Spinal cord (tissue), 10 donors: ENCODE measurements around the gene ARID1A. TPM values are rescaled to one million over a fixed set of nuclear protein-coding genes. Genes with fewer than 3 reads are reported as not detected.
"Not testable (repeated sequence)": the region's sequence is repeated elsewhere in the genome, so short reads cannot be mapped to it uniquely, and the experiment has no call there.

Experiments used
- DNase-seq, 6 donors: peaks; one replicate each; pipeline versions ENCODE4 v3.0.0 to v3.0.0-alpha.2; 2013 to 2015; ENCODE audit warnings: low spot score in 6 of 6, low read depth in 4 of 6
- H3K27ac ChIP-seq: one replicate; pipeline ENCODE4 v1.5.1; 2013; ENCODE audit warnings: low read depth, low read length, control low read depth
- H3K27me3 ChIP-seq: one replicate; pipeline ENCODE4 v1.6.1; 2013; ENCODE audit warnings: low read length; ENCODE audit not compliant: control insufficient read depth, insufficient read depth
- H3K36me3 ChIP-seq: one replicate; pipeline ENCODE4 v1.6.1; 2013; ENCODE audit warnings: low read length; ENCODE audit not compliant: control insufficient read depth, insufficient read depth
- H3K4me1 ChIP-seq: one replicate; pipeline ENCODE4 v1.6.1; 2013; ENCODE audit warnings: low read length; ENCODE audit not compliant: control insufficient read depth, insufficient read depth
- H3K4me3 ChIP-seq: one replicate; pipeline ENCODE4 v1.5.1; 2013; ENCODE audit warnings: low read depth, low read length, control low read depth
- H3K9me3 ChIP-seq: one replicate; pipeline ENCODE4 v1.6.1; 2013; ENCODE audit warnings: low read length; ENCODE audit not compliant: control insufficient read depth, insufficient read depth
- WGBS: methylation state at CpG from one replicate; pipeline ENCODE4 v1.1.5; 2013; ENCODE audit warnings: missing lambda C conversion rate; ENCODE audit not compliant: insufficient coverage; 5-methylcytosine and 5-hydroxymethylcytosine counted together
- polyA plus RNA-seq, 2 donors: library from polyadenylated mRNA; unstranded; fragments of 120-200 nt; gene quantifications; one replicate each; pipeline ENCODE4 v1.2.1, GENCODE V29; 2013; ENCODE audit not compliant: insufficient read length in 2 of 2
- total RNA-seq, 2 donors: library from RNA; depleted of rRNA in 1 of 2; stranded (reverse); fragments of 120-200 nt in 1 of 2; fragments of >200 nt in 1 of 2; gene quantifications; one replicate each; pipeline versions ENCODE4 v1.2.3 to v1.2.4, GENCODE V29; 2013 to 2014
- donor health status: healthy.

Gene ARID1A
- total and polyA plus RNA-seq, 4 donors: 36.0 to 88.3 (median 61.7) TPM

GRCh38 chr1:26724926-26725325 is 29.1 kb downstream of the ARID1A start:
- DNase-seq: no peak
- no peak overlapping the region for H3K27ac ChIP-seq
- H3K36me3 ChIP-seq: peaks cover 8% of the 10 kb centered on the region
- no CpG with 5 or more reads among the region's 1 CpG for WGBS
- H3K4me3 ChIP-seq: no peak overlapping the region
- no peaks in the 10 kb centered on the region for H3K9me3 ChIP-seq
- H3K27me3 ChIP-seq: no peaks in the 10 kb centered on the region
- H3K4me1 ChIP-seq: peaks cover 25% of the 10 kb centered on the region

- H3K27ac ChIP-seq, H3K36me3 ChIP-seq, H3K4me3 ChIP-seq, H3K27me3 ChIP-seq, H3K9me3 ChIP-seq, DNase-seq: not testable (repeated sequence)
- peaks cover 23% of the 10 kb centered on the region for H3K4me1 ChIP-seq
- WGBS: 100% methylated on average over 4 of the region's 14 CpGs
Measured at GRCh38 chr1:26725904-26726303, 30.1 kb downstream of the ARID1A start.

- Histone ChIP-seq H3K4me1 (peaks cover 23% of the 10 kb centered on the region), H3K27ac (no peak overlapping the region), H3K27me3 (no peaks in the 10 kb centered on the region), H3K9me3 (no peaks in the 10 kb centered on the region), H3K36me3 (peaks cover 12% of the 10 kb centered on the region), H3K4me3 (no peak overlapping the region)
- WGBS: no CpG with 5 or more reads among the region's 1 CpG
- DNase-seq: no peak
Measured at GRCh38 chr1:26726784-26727183, 31.0 kb downstream of the ARID1A start.

- DNase-seq: peak in 1 of 6 donors; percentile 24
- H3K36me3 ChIP-seq: peaks cover 16% of the 10 kb centered on the region
- H3K4me1 ChIP-seq: peaks cover 17% of the 10 kb centered on the region
- no peak overlapping the region for H3K27ac ChIP-seq
- no peaks in the 10 kb centered on the region for H3K9me3 ChIP-seq
- no peaks in the 10 kb centered on the region for H3K27me3 ChIP-seq
- no peak overlapping the region for H3K4me3 ChIP-seq
Measured at GRCh38 chr1:26727476-26727875, 31.7 kb downstream of the ARID1A start.

- peaks cover 9% of the 10 kb centered on the region for H3K4me1 ChIP-seq
- no CpG with 5 or more reads among the region's 1 CpG for WGBS
Measured at GRCh38 chr1:26728645-26729044, 32.8 kb downstream of the ARID1A start.

GRCh38 chr1:26729633-26730032 is 33.8 kb downstream of the ARID1A start:
- no peak for DNase-seq
- Histone ChIP-seq H3K36me3 (peaks cover 30% of the 10 kb centered on the region), H3K4me1 (peaks cover 8% of the 10 kb centered on the region), H3K9me3 (no peaks in the 10 kb centered on the region), H3K27ac (no peak overlapping the region), H3K27me3 (no peaks in the 10 kb centered on the region), H3K4me3 (no peak overlapping the region)
- 95% methylated on average over 11 of the region's 12 CpGs for WGBS

More at GRCh38 chr1:26728645-26729044, 32.8 kb downstream of the ARID1A start:
- peaks cover 21% of the 10 kb centered on the region for H3K36me3 ChIP-seq
- no peaks in the 10 kb centered on the region for H3K27me3 ChIP-seq
- no peaks in the 10 kb centered on the region for H3K9me3 ChIP-seq
- no peak for DNase-seq
- H3K4me3 ChIP-seq: no peak overlapping the region
- no peak overlapping the region for H3K27ac ChIP-seq

GRCh38 chr1:26730695-26731094 is 34.9 kb downstream of the ARID1A start:
- Histone ChIP-seq H3K4me3 (no peak overlapping the region), H3K4me1 (peaks cover 7% of the 10 kb centered on the region), H3K36me3 (peaks cover 40% of the 10 kb centered on the region), H3K27ac (no peak overlapping the region), H3K9me3 (no peaks in the 10 kb centered on the region), H3K27me3 (no peaks in the 10 kb centered on the region)
- no CpG with 5 or more reads among the region's 2 CpGs for WGBS
- DNase-seq: no peak

GRCh38 chr1:26731233-26731902 is 35.6 kb downstream of the ARID1A start:
- Histone ChIP-seq H3K9me3 (no peaks in the 10 kb centered on the region), H3K27ac (no peak overlapping the region), H3K4me1 (peaks cover under 1% of the 10 kb centered on the region), H3K27me3 (no peaks in the 10 kb centered on the region), H3K4me3 (no peak overlapping the region), H3K36me3 (peaks cover 44% of the 10 kb centered on the region)
- DNase-seq: no peak
- WGBS: 84% methylated on average over 8 of the region's 11 CpGs

- Histone ChIP-seq H3K36me3 (peaks cover 62% of the 10 kb centered on the region), H3K27ac (no peak overlapping the region), H3K9me3 (no peaks in the 10 kb centered on the region), H3K4me1 (no peaks in the 10 kb centered on the region), H3K4me3 (no peak overlapping the region), H3K27me3 (no peaks in the 10 kb centered on the region)
- no peak for DNase-seq
- 73% methylated on average over 2 of the region's 2 CpGs for WGBS
Measured at GRCh38 chr1:26733392-26733791, 37.6 kb downstream of the ARID1A start.

GRCh38 chr1:26733982-26734381 is 38.2 kb downstream of the ARID1A start:
- DNase-seq: no peak
- Histone ChIP-seq H3K9me3 (no peaks in the 10 kb centered on the region), H3K27ac (no peak overlapping the region), H3K27me3 (no peaks in the 10 kb centered on the region), H3K36me3 (peaks cover 67% of the 10 kb centered on the region), H3K4me1 (no peaks in the 10 kb centered on the region), H3K4me3 (no peak overlapping the region)
- WGBS: 100% methylated on average over 1 of the region's 2 CpGs
